OCI-LY7 (cell line): Measurements from ENCODE around the gene NPHP3. TPM values are rescaled to one million over a fixed set of nuclear protein-coding genes. Genes with fewer than 3 reads are reported as not detected.

Experiments
- BruUV-seq: library from RNA; stranded (reverse); fragments of 400-500 nt; replicated peaks from 2 replicates; lab custom pipeline; 2021; lab: Mats Ljungman, UMichigan
- CTCF ChIA-PET: fragments of 300-600 bp; sonication (Branson Sonifier 250); formaldehyde crosslinking; loops from one replicate; lab custom pipeline; 2022; ENCODE audit warnings: antibody characterized with exemption; ENCODE audit not compliant: unreplicated experiment; lab: Charles Lee
- POLR2A ChIA-PET: fragments of 300-600 bp; sonication (Branson Sonifier 250); formaldehyde crosslinking; loops from one replicate; lab custom pipeline; 2022; ENCODE audit warnings: antibody characterized with exemption; lab: Charles Lee
- DNase-seq: peaks from one replicate; pipeline ENCODE4 v3.0.0-alpha.2; 2015; ENCODE audit warnings: low spot score
- H2AFZ ChIP-seq: fragments of 200-600 bp; sonication (generic), shearing (Covaris generic); 2 replicates; pipeline ENCODE4 v1.6.1; 2014; ENCODE audit warnings: mild to moderate bottlenecking, antibody characterized with exemption, low read length, moderate library complexity
- H3K27ac ChIP-seq: fragments of 200-600 bp; sonication (generic); 2 replicates; pipeline ENCODE4 v1.5.1; 2014; ENCODE audit warnings: mixed run types, low read depth, mild to moderate bottlenecking, moderate library complexity, low read length, inconsistent platforms; ENCODE audit not compliant: poor library complexity, severe bottlenecking
- H3K36me3 ChIP-seq: fragments of 200-600 bp; sonication (generic); 2 replicates; pipeline ENCODE4 v1.6.1; 2014; ENCODE audit warnings: mild to moderate bottlenecking, antibody characterized with exemption, low read length, moderate library complexity, mixed read lengths; ENCODE audit not compliant: insufficient read depth
- H3K4me1 ChIP-seq: fragments of 200-600 bp; sonication (generic); 2 replicates; pipeline ENCODE4 v1.5.1; 2014; ENCODE audit warnings: mild to moderate bottlenecking, low read length; ENCODE audit not compliant: insufficient read depth, poor library complexity, severe bottlenecking
- H3K4me2 ChIP-seq: fragments of 200-600 bp; sonication (generic); 2 replicates; pipeline ENCODE4 v1.6.1; 2014; ENCODE audit warnings: mild to moderate bottlenecking, low read length
- H3K4me3 ChIP-seq: fragments of 200-600 bp; sonication (generic); 2 replicates; pipeline ENCODE4 v1.5.1; 2014; ENCODE audit warnings: mild to moderate bottlenecking, low read depth, low read length; ENCODE audit not compliant: poor library complexity, severe bottlenecking
- H3K79me2 ChIP-seq: fragments of 200-600 bp; sonication (generic); 2 replicates; pipeline ENCODE4 v1.6.1; 2016; ENCODE audit warnings: low read depth, mild to moderate bottlenecking, low read length, moderate library complexity, mixed read lengths; ENCODE audit not compliant: insufficient read depth
- H3K9me2 ChIP-seq: fragments of 200-600 bp; sonication (generic); 2 replicates; pipeline ENCODE4 v1.6.1; 2016; ENCODE audit warnings: mild to moderate bottlenecking, low read length, mixed read lengths; ENCODE audit not compliant: insufficient read depth
- H3K9me3 ChIP-seq: fragments of 200-600 bp; sonication (generic); 2 replicates; pipeline ENCODE4 v1.6.1; 2014; ENCODE audit warnings: mild to moderate bottlenecking, mixed run types, low read length, mixed read lengths
- H4K20me1 ChIP-seq: fragments of 200-600 bp; sonication (generic); 2 replicates; pipeline ENCODE4 v1.6.1; 2014; ENCODE audit warnings: mild to moderate bottlenecking, antibody characterized with exemption, low read length, moderate library complexity, mixed read lengths; ENCODE audit not compliant: insufficient read depth
- CTCF ChIP-seq: fragments of 200-600 bp; sonication (generic); conservative IDR thresholded peaks from 2 replicates; pipeline ENCODE4 v1.5.1; 2014; ENCODE audit warnings: mild to moderate bottlenecking, antibody characterized with exemption, low read length, moderate library complexity, mixed read lengths
- EZH2phosphoT487 ChIP-seq: fragments of 200-600 bp; sonication (generic); IDR thresholded peaks from 2 replicates; pipeline ENCODE4 v1.6.1; 2018; ENCODE audit warnings: low read depth, borderline replicate concordance, mild to moderate bottlenecking, mixed run types, antibody characterized with exemption, low read length, moderate library complexity, mixed read lengths
- intact Hi-C: fragments of 100-400 bp; cut with micrococcal nuclease; formaldehyde crosslinking; loops from one replicate; pipeline ENCODE4 v1.10.0; 2022; ENCODE audit not compliant: unreplicated experiment
- total RNA-seq, 2 experiments: library from RNA; depleted of rRNA in 1 of 2; stranded (reverse); fragments of >200 nt in 1 of 2; shearing (Covaris generic) in 1 of 2; gene quantifications; 2 replicates each; pipeline ENCODE4 v1.2.3, GENCODE V29; 2014 to 2022

The NPHP3 gene
- total RNA-seq, 2 experiments from 2014 or later: 8.5 to 10.6 TPM

DNA sequence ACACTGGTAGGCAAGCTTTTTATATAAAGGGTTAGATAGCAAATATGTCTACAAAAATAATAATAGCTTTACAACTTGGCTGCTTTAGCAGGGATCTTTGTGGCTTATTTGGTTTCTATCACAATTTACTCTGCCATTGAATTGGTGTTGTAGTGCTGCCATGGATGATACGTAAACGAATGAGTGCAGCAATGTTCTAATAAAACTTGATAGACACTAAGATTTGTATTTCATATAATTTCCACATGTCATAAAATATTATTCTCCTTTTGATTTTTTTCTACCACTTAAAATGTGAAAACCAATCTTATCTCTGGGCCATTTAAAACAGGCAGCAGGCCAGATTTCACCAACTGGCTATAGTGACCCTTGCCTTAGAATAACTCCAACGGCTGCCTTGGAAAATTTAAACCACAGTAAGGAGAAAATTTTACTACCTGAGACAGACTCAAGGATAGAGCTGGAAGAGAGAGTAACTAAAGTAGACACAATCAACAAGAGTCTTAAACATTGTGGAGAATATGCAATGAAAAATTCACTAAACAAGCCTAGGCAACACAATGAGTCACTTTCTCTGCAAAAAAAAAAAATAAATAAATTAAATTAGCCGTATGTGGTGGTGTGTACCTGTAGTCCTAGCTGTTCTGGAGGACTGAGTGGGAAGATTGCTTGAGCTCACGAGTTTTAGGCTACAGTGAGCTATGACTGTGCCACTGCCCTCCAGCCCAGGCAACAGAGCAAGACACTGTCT is 8.1 kb downstream of the NPHP3 start:
- H3K9me3 ChIP-seq: no peaks in the 10 kb centered on the region
- H3K9me2 ChIP-seq: no peaks in the 10 kb centered on the region
- no peaks in the 10 kb centered on the region for H3K36me3 ChIP-seq
- intact Hi-C loops: no loop called here
- H3K4me1 ChIP-seq: no peaks in the 10 kb centered on the region
- H4K20me1 ChIP-seq: no peaks in the 10 kb centered on the region
- no peak for TF ChIP-seq EZH2phosphoT487
- TF ChIP-seq CTCF: no peak
- H3K4me2 ChIP-seq: no peak overlapping the region
- no peak overlapping the region for H2AFZ ChIP-seq
- no TSS peak for BruUV-seq
- ChIA-PET POLR2A (interaction anchor here (0.5 to 1.4 kb wide), 3 partner anchors 23 to 1337 kb away, joined by 3 to 5 read pairs (median 5); no protein-coding TSS in a partner anchor), CTCF (no interaction called here)
- H3K27ac ChIP-seq: no peak overlapping the region
- no peak overlapping the region for H3K4me3 ChIP-seq
- DNase-seq: no peak
- H3K79me2 ChIP-seq: no peaks in the 10 kb centered on the region

GRCh38 chr3:132710311-132710710 is 11.9 kb downstream of the NPHP3 start:
- H3K4me3 ChIP-seq: no peak overlapping the region
- POLR2A ChIA-PET: interaction anchor here (0.7 kb wide), 1 partner anchor 11 kb away, joined by 3 read pairs; no protein-coding TSS in a partner anchor
- H3K4me1 ChIP-seq: no peaks in the 10 kb centered on the region
- no peak for DNase-seq
- BruUV-seq: no TSS peak
- H4K20me1 ChIP-seq: no peaks in the 10 kb centered on the region
- no peaks in the 10 kb centered on the region for H3K9me2 ChIP-seq
- intact Hi-C loops: no loop called here
- no peak overlapping the region for H3K4me2 ChIP-seq
- H2AFZ ChIP-seq: no peak overlapping the region
- no peak for TF ChIP-seq CTCF
- no peak for TF ChIP-seq EZH2phosphoT487
- no peaks in the 10 kb centered on the region for H3K79me2 ChIP-seq
- H3K36me3 ChIP-seq: no peaks in the 10 kb centered on the region
- CTCF ChIA-PET: interaction anchor here (1.1 kb wide), 1 partner anchor 26 kb away, joined by 5 read pairs; no protein-coding TSS in a partner anchor
- no peak overlapping the region for H3K27ac ChIP-seq
- no peaks in the 10 kb centered on the region for H3K9me3 ChIP-seq

GRCh38 chr3:132709761-132710160 is 12.4 kb downstream of the NPHP3 start:
- TF ChIP-seq CTCF (no peak), EZH2phosphoT487 (no peak)
- H3K4me3 ChIP-seq: no peak overlapping the region
- no peak overlapping the region for H3K4me2 ChIP-seq
- no peak overlapping the region for H2AFZ ChIP-seq
- H3K36me3 ChIP-seq: no peaks in the 10 kb centered on the region
- ChIA-PET POLR2A (interaction anchor here (0.7 kb wide), 1 partner anchor 11 kb away, joined by 3 read pairs; no protein-coding TSS in a partner anchor), CTCF (interaction anchor here (1.1 kb wide), 1 partner anchor 26 kb away, joined by 5 read pairs; no protein-coding TSS in a partner anchor)
- H3K4me1 ChIP-seq: no peaks in the 10 kb centered on the region
- H3K27ac ChIP-seq: no peak overlapping the region
- H3K79me2 ChIP-seq: no peaks in the 10 kb centered on the region
- DNase-seq: no peak
- H3K9me3 ChIP-seq: no peaks in the 10 kb centered on the region
- no TSS peak for BruUV-seq
- no peaks in the 10 kb centered on the region for H3K9me2 ChIP-seq
- intact Hi-C loops: no loop called here
- H4K20me1 ChIP-seq: no peaks in the 10 kb centered on the region
